T-cell (primary cell): ENCODE measurements around the gene GPR62. TPM values are rescaled to one million over a fixed set of nuclear protein-coding genes. Genes with fewer than 3 reads are reported as not detected.
A peak's percentile ranks its signal among the peaks of the same experiment; 100 is the strongest.

Experiments used
- ATAC-seq, 4 experiments: fragments of 200-7000 bp in 3 of 4; fragments of 150-1000 bp in 1 of 4; cut with Tn5 transposase; replicated peaks in 1 of 4; 1 replicate in 3 of 4; 2 replicates in 1 of 4; pipeline ENCODE4 v1.10.0; 2021; ENCODE audit warnings: moderate library complexity in 3 of 4, mild to moderate bottlenecking in 2 of 4, moderate number of reproducible peaks in 1 of 4
- CTCF ChIA-PET, 2 donors: fragments of 300-600 bp; sonication (Branson Sonifier 250); formaldehyde crosslinking; loops; one replicate each; lab custom pipeline; 2022; ENCODE audit warnings: antibody characterized with exemption in 2 of 2; lab: Charles Lee
- POLR2A ChIA-PET, 2 donors: fragments of 300-600 bp; sonication (Branson Sonifier 250); formaldehyde crosslinking; loops; one replicate each; lab custom pipeline; 2022; ENCODE audit warnings: antibody characterized with exemption in 2 of 2; lab: Charles Lee
- DNase-seq, 35 experiments: peaks; one replicate each; pipeline versions ENCODE4 v3.0.0 to v3.0.0-alpha.2; 2013 to 2023
- H3K27ac ChIP-seq: one replicate; pipeline ENCODE4 v1.5.1; 2013; ENCODE audit warnings: low read length
- H3K27me3 ChIP-seq, 2 experiments: replicated peaks in 1 of 2; 1 replicate in 1 of 2; 2 replicates in 1 of 2; pipeline versions ENCODE4 v1.6.1 to v1.7.0; 2013; ENCODE audit warnings: low read length in 1 of 2, mixed read lengths in 1 of 2; ENCODE audit not compliant: control insufficient read depth in 2 of 2, insufficient read depth in 2 of 2; ENCODE audit errors: extremely low read depth in 1 of 2
- H3K36me3 ChIP-seq, 2 donors: 1 replicate in 1 of 2; 2 replicates in 1 of 2; pipeline versions ENCODE4 v1.6.1 to v1.7.0; 2013; ENCODE audit warnings: low read length in 1 of 2; ENCODE audit not compliant: control insufficient read depth in 2 of 2, insufficient read depth in 1 of 2; ENCODE audit errors: extremely low read depth in 1 of 2
- H3K4me1 ChIP-seq, 2 experiments: 1 replicate in 1 of 2; 2 replicates in 1 of 2; pipeline versions ENCODE4 v1.6.1 to v1.7.0; 2013; ENCODE audit warnings: low read length in 2 of 2, mixed read lengths in 1 of 2; ENCODE audit not compliant: insufficient read depth in 2 of 2, control insufficient read depth in 1 of 2; ENCODE audit errors: extremely low read depth in 1 of 2
- H3K4me3 ChIP-seq, 2 donors: 1 replicate in 1 of 2; 2 replicates in 1 of 2; pipeline versions ENCODE4 v1.5.1 to v1.7.0; 2013; ENCODE audit warnings: mild to moderate bottlenecking in 2 of 2, low read length in 1 of 2, moderate library complexity in 1 of 2; ENCODE audit not compliant: control insufficient read depth in 1 of 2; ENCODE audit errors: extremely low read depth in 1 of 2
- H3K9me3 ChIP-seq: 2 replicates; pipeline ENCODE4 v1.7.0; 2013
- H3K27ac Mint-ChIP-seq, 2 donors: one replicate each; pipeline ENCODE4 v1.8.0; 2020 to 2021; ENCODE audit warnings: mild to moderate bottlenecking in 2 of 2, mixed read lengths in 2 of 2
- H3K27me3 Mint-ChIP-seq, 2 donors: one replicate each; pipeline ENCODE4 v1.8.0; 2021 to 2022; ENCODE audit warnings: mixed read lengths in 2 of 2
- H3K36me3 Mint-ChIP-seq: one replicate; pipeline ENCODE4 v1.8.0; 2021; ENCODE audit warnings: mixed read lengths
- H3K4me1 Mint-ChIP-seq, 3 donors: one replicate each; pipeline ENCODE4 v1.8.0; 2020 to 2022; ENCODE audit warnings: mixed read lengths in 3 of 3, mild to moderate bottlenecking in 1 of 3
- H3K4me3 Mint-ChIP-seq, 3 donors: one replicate each; pipeline ENCODE4 v1.8.0; 2020 to 2022; ENCODE audit warnings: mild to moderate bottlenecking in 3 of 3, mixed read lengths in 3 of 3, moderate library complexity in 3 of 3
- H3K9me3 Mint-ChIP-seq, 3 donors: one replicate each; pipeline ENCODE4 v1.8.0; 2020 to 2022; ENCODE audit warnings: mixed read lengths in 3 of 3
- WGBS: methylation state at CpG from one replicate; pipeline ENCODE4 v1.1.5; 2013; ENCODE audit warnings: missing lambda C conversion rate; ENCODE audit not compliant: insufficient coverage; 5-methylcytosine and 5-hydroxymethylcytosine counted together
- total RNA-seq, 35 experiments: library from RNA in 6 of 35; stranded (reverse) in 6 of 35; fragments of 120-200 nt in 1 of 35; gene quantifications; one replicate each; pipeline versions ENCODE4 v1.2.1 to v1.2.4 and lab custom pipeline; 2013 to 2026

The GPR62 gene
- total RNA-seq, 5 donors from 2014 or later (not counting 1 experiment from before 2014, with no cell fraction given) = not detected

GRCh38 chr3:51982352-51982837 is 27.2 kb downstream of the GPR62 start:
- WGBS = 10% methylated on average over 3 of the region's 4 CpGs
- Mint-ChIP-seq H3K36me3 (no peaks in the 10 kb centered on the region), H3K27me3 (no peaks in the 10 kb centered on the region), H3K4me1 (peaks cover 29 to 32% (median 29%) of the 10 kb centered on the region in 3 donors), H3K27ac (peak overlapping the region; percentile 96 to 97), H3K9me3 (no peaks in the 10 kb centered on the region), H3K4me3 (peak overlapping the region; percentile 85 to 95 (median 89))
- CTCF ChIA-PET = interaction anchor here (0.5 to 1.8 kb wide), 5 partner anchors 8 to 14 kb away, joined by 3 to 16 read pairs (median 3); partner anchors contain the start of gene ABHD14B (in 1 of the 2)
- Histone ChIP-seq H3K4me1 (peaks cover 4 to 39% of the 10 kb centered on the region in 2 experiments), H3K27me3 (no peaks in the 10 kb centered on the region), H3K9me3 (no peaks in the 10 kb centered on the region), H3K27ac (peak overlapping the region; percentile 65), H3K4me3 (peak overlapping the region; percentile 69 to 72), H3K36me3 (peaks cover 2% of the 10 kb centered on the region in 2 donors)
- peak in 5 of 35 experiments; percentile 12 to 50 (median 20) for DNase-seq
- POLR2A ChIA-PET = interaction anchor here in 1 of 2 donors (0.6 to 1.7 kb wide), 3 partner anchors 13 to 608 kb away, joined by 3 to 5 read pairs (median 3); partner anchors contain the start of gene RPL29
- ATAC-seq = peak; percentile 4 to 34 (median 20)

GRCh38 chr3:51982838-51983577 is 27.8 kb downstream of the GPR62 start, which contains the start of gene ACY1:
TSS of gene ACY1 (plus strand) at chr3:51983535. CDS start at chr3:51984065, 530 bp downstream.
- Histone ChIP-seq H3K4me1 (peaks cover 4 to 33% of the 10 kb centered on the region in 2 experiments), H3K4me3 (peak within 1 kb of the TSS; percentile 69 to 72), H3K36me3 (peaks cover 2% of the 10 kb centered on the region in 2 donors), H3K27me3 (no peaks in the 10 kb centered on the region), H3K27ac (peak within 1 kb of the TSS; percentile 79), H3K9me3 (no peaks in the 10 kb centered on the region)
- H3K4me3 Mint-ChIP-seq = peak within 1 kb of the TSS; percentile 85 to 95 (median 89)
- peak within 1 kb of the TSS; percentile 96 to 97 for H3K27ac Mint-ChIP-seq
- H3K9me3 Mint-ChIP-seq = no peaks in the 10 kb centered on the region
- peak; percentile 77 to 87 (median 81) for ATAC-seq
- H3K4me1 Mint-ChIP-seq = peaks cover 23 to 26% (median 25%) of the 10 kb centered on the region in 3 donors
- no peaks in the 10 kb centered on the region for H3K27me3 Mint-ChIP-seq
- CTCF ChIA-PET = interaction anchor here (0.5 to 1.8 kb wide), 7 partner anchors 9 to 172 kb away, joined by 3 to 16 read pairs (median 3); partner anchors contain the start of genes ABHD14B (in 1 of the 2), PARP3 (in 1 of the 2), POC1A (in 1 of the 2) and RRP9 (in 1 of the 2)
- H3K36me3 Mint-ChIP-seq = no peaks in the 10 kb centered on the region
- WGBS = under 1% methylated on average over 67 of the region's 68 CpGs
- DNase-seq = peak in 34 of 35 experiments; percentile 37 to 74 (median 52)
- POLR2A ChIA-PET = interaction anchor here in 1 of 2 donors (0.6 to 1.7 kb wide), 3 partner anchors 12 to 608 kb away, joined by 3 to 5 read pairs (median 3); partner anchors contain the start of gene RPL29

- Mint-ChIP-seq H3K27ac (peak overlapping the region; percentile 91 to 97), H3K36me3 (no peaks in the 10 kb centered on the region), H3K4me3 (peak overlapping the region; percentile 85 to 95 (median 89)), H3K27me3 (no peaks in the 10 kb centered on the region), H3K9me3 (no peaks in the 10 kb centered on the region), H3K4me1 (peaks cover 20 to 26% (median 25%) of the 10 kb centered on the region in 3 donors)
- Histone ChIP-seq H3K9me3 (no peaks in the 10 kb centered on the region), H3K4me1 (peaks cover 4 to 32% of the 10 kb centered on the region in 2 experiments), H3K27ac (peak overlapping the region; percentile 79), H3K36me3 (peaks cover 2% of the 10 kb centered on the region in 2 donors), H3K4me3 (peak overlapping the region; percentile 69 to 72), H3K27me3 (no peaks in the 10 kb centered on the region)
- POLR2A ChIA-PET = interaction anchor here in 1 of 2 donors (1.7 kb wide), 1 partner anchor 12 kb away, joined by 5 read pairs; the partner anchor contains the start of gene RPL29
- no peak for DNase-seq
- CTCF ChIA-PET = interaction anchor here in 1 of 2 donors (0.7 to 1.8 kb wide), 4 partner anchors 10 to 950 kb away, joined by 3 to 16 read pairs (median 5); partner anchors contain the start of genes ABHD14B, PARP3, POC1A and RRP9
- 87% methylated on average over 19 of the region's 22 CpGs for WGBS
- ATAC-seq = no peak
Measured at GRCh38 chr3:51983578-51984268, 28.5 kb downstream of the GPR62 start.

- no peaks in the 10 kb centered on the region for H3K27me3 ChIP-seq
- H3K9me3 ChIP-seq = no peaks in the 10 kb centered on the region
- DNase-seq (no peak), ATAC-seq (no peak)
- H3K27ac ChIP-seq = peak overlapping the region; percentile 79
- Mint-ChIP-seq H3K9me3 (no peaks in the 10 kb centered on the region), H3K4me1 (peaks cover 24 to 30% (median 25%) of the 10 kb centered on the region in 3 donors), H3K36me3 (no peaks in the 10 kb centered on the region), H3K4me3 (peak overlapping the region; percentile 85 to 95 (median 89)), H3K27ac (peak overlapping the region; percentile 70 to 97), H3K27me3 (no peaks in the 10 kb centered on the region)
- ChIA-PET CTCF (interaction anchor here in 1 of 2 donors (0.7 to 1.8 kb wide), 2 partner anchors 11 to 951 kb away, joined by 4 to 16 read pairs; partner anchors contain the start of gene ABHD14B), POLR2A (no interaction called here)
- H3K4me3 ChIP-seq = no peak overlapping the region
- H3K4me1 ChIP-seq = peaks cover 4 to 32% of the 10 kb centered on the region in 2 experiments
- peaks cover 2% of the 10 kb centered on the region in 2 donors for H3K36me3 ChIP-seq
Measured at GRCh38 chr3:51984269-51984647, 29.1 kb downstream of the GPR62 start.

- Mint-ChIP-seq H3K27me3 (no peaks in the 10 kb centered on the region), H3K4me3 (peak overlapping the region in 1 of 3 donors; percentile 54), H3K4me1 (peaks cover 24 to 30% (median 25%) of the 10 kb centered on the region in 3 donors), H3K27ac (peak overlapping the region; percentile 70 to 77), H3K9me3 (no peaks in the 10 kb centered on the region), H3K36me3 (no peaks in the 10 kb centered on the region)
- H3K9me3 ChIP-seq = no peaks in the 10 kb centered on the region
- WGBS = 92% methylated on average over 2 of the region's 6 CpGs
- POLR2A ChIA-PET = no interaction called here
- ATAC-seq (no peak), DNase-seq (no peak)
- peaks cover 2% of the 10 kb centered on the region in 2 donors for H3K36me3 ChIP-seq
- H3K4me1 ChIP-seq = peaks cover 4 to 32% of the 10 kb centered on the region in 2 experiments
- CTCF ChIA-PET = no interaction called here
- no peak overlapping the region for H3K27ac ChIP-seq
- no peak overlapping the region for H3K4me3 ChIP-seq
- H3K27me3 ChIP-seq = no peaks in the 10 kb centered on the region
Measured at GRCh38 chr3:51985063-51985462, 29.9 kb downstream of the GPR62 start.
